HG03095 (cell line): Measurements from ENCODE around the gene PNKD.
"Not testable (repeated sequence)": the region's sequence is repeated elsewhere in the genome, so short reads cannot be mapped to it uniquely, and the experiment has no call there.

Source experiments
- ATAC-seq: cut with Tn5 transposase; IDR thresholded peaks from one replicate; pipeline ENCODE4 v1.9.1; 2021; ENCODE audit warnings: moderate library complexity; ENCODE audit not compliant: unreplicated experiment

PNKD gene

DNA sequence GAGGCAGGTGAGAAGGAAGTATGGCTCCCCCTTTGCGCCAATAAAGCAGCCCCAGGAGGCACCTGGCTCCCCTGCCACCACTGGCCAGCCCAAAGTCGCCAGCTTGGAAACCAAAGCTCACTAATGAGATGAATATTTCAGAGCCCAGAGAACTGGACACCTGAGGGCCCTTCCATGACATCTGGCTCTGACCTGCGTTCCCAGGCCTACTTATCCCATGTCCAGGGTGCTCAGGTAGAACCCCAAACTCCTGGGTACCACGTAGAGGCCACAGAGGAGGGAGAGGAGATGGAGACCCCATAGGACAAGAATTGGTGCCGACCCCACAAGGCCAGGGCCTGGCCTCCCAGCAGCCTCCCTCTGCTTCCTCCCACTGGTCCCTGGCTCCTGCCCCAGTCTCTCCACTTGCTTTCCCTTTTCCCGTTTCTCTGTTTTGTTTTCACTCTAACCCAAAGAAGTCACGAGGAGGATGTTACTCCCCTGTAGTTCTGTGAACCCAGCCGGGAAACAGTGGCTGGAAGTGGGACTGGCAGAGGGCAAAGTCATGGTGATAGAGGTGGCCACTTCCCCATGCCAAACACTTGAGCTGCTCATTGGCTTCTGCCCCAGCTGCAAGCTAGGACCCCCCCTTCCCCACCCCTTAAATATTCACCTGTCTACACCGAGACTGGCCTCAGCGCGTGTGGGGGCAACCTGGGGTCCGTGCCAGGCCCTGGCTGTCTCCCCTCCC, 21.2 kb downstream of the PNKD start:
- ATAC-seq, result no peak

DNA sequence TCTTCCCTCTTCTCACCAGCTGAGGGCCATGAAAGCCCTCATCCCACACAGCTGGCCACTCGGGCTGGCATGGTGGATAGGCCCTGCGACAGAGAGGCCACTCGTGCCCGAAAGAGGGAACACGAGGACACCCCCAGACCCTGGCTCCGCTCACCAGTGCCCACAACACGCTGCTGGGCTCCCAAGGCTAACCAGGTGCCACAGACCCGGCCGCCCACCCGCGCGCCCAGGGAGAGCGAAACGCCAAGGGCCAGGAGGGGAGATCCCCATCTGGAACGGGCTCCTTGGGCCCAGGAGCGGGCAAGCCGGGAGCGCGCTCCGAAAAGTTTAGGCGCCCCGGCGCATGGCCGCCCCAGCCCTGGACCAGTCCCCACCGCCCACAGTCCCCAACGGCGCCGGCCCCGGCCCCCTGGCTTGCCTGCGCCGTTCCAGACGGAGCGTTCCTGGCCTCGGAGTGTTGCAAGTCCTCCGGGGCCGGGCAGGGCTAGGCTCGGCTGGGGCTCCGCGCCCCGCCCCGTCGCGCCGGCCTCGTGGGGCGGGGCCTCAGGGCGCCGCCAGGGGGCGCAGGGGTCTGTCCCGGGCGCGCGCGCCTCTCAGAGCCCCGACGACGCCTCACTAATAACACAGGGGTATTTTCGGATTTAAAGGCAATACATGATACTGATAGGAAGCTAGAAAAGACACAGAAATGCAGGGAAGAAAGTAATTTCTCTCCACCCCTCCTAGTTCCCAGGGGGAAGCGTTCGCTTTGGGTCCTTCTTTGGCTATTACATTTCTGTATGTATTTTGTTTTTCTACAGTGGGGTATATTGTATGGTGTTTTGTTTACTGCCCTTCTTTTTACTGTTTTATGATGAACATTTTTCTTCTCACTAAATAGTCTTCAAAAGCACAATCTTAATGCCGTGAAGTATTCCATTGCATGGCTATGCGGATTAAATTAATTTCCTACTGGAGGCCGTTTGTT, 22.0 kb downstream of the PNKD start, which contains the start of gene TMBIM1:
TMBIM1 (minus strand) TSS at position 456 of the 967 bp plus-strand sequence. CDS start 10,362 bp downstream, outside the sequence.
- ATAC-seq, result peak; percentile 57

DNA sequence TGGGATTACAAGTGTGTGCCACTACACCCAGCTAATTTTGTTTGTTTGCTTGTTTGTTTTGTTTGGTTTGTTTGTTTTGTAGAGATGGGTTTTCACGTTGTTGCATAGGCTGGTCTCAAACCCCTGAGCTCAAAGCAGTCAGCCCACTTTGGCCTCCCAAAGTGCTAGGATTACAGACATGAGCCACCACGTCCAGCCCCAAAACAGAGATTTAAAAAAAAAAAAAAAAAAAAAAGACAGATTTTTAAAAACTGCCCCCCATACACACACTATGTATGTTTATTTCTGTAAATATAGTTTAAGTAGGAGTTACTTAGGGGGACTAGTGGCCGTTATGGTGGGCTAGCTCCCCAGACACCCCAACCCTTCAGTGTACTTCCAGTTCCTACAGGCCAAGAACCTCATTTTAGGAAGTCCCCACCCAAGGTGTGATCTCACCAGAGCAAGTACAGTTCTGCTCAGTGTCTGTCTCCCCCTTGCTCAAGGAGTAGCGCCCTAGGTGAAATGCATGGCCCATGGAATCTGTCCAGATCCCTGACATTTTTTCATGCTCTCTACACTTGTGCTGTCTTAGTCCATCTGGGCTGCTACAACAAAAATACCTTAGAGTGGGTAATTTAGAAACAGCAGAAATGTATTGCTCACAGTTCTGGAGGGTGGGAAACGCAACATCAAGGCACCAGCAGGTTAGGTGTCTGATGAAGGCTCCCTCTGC, 23.6 kb downstream of the PNKD start:
- no peak for ATAC-seq

DNA sequence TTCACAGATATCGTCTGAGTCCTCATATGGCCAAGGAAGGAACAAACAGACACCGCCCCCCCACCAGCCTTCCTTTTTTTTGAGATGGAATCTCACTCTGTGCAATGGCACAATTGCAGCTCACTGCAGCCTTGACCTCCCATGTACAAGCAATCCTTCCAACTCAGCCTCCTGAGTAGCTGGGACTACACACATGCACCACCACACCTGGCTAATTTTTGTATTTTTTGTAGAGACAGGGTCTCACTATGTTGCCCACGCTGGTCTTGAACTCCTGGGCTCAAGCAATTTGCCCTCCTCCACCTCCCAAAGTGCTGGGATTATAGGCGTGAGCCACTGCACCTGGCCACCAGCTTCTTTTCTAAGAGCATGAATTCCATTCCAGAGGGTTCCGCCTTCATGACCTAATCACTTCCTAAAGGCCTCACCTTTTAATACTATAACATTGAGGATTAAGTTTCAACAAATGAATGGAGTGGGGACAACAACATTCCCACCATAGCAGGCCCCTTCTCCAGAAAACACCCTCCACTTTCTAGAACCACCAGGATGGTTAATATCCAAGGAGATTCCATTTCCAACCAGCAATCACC, 24.2 kb downstream of the PNKD start:
- no peak for ATAC-seq

DNA sequence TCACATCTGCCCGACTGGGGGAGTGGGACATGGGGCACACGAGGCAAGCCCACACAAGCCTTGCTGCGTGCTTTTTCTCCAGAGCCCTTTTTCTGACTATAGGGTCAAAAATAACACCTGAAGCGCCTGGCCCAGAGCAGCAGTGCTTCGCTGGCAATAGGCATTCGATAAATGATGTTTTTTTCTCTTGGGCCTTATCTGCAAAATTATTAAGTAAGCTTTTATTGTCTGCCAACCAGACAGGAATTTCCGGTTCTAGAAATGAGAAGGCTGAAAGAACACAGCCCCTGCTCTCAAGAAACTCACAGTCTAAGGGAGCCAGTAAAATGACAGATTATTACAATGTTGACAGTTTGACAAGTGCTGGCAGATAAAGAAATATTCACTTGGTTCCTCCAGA, 24.7 kb downstream of the PNKD start:
- ATAC-seq, result no peak

DNA sequence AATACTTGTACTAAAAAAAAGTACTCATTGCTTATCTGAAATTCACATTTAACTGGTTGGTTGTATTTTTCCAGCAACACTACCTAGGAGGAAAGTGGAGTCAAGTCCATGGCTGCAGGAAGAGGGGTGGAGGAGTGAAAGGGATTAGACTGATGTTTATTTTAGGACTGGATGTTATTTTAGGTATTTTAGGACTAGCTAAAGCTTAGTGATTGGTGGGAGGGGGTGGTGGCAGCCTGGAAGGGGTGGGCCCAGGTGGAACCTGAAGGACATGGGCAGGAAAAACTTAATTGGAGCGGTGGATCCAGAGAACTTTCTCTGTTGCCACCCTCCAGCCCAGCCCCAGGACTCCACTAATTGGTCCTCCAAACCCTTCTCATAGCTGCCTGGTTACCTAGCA, 25.9 kb downstream of the PNKD start:
- no peak for ATAC-seq

GRCh38 chr2:218296847-218297246, 26.5 kb downstream of the PNKD start:
- no peak for ATAC-seq

DNA sequence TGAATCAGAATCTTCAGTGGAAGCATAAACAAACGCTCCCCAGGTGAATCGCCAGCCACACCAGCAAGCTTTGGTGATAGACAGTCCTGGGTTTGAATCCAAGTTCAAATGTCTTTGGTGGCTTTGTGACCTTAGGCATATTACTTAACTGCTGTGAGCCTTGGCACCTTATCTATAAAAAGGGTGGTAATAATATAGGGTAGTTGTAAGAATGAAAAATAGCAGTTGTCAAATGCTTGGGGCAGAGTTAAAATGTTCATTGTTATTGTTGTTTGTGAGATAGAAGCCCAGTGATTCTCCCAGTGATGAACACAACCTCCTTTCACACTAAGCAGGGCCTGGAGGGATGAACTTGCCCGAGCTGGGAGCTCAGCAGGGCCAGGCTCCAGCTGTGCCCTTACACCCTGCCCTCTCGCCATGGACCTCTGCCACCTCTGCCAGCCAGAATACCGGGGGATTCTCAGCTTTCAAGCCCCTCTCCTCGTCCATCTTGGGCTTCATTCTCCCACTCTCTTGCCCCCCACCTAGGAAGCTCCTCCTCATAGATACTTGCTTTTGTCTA, 28.1 kb downstream of the PNKD start:
- ATAC-seq, result no peak

DNA sequence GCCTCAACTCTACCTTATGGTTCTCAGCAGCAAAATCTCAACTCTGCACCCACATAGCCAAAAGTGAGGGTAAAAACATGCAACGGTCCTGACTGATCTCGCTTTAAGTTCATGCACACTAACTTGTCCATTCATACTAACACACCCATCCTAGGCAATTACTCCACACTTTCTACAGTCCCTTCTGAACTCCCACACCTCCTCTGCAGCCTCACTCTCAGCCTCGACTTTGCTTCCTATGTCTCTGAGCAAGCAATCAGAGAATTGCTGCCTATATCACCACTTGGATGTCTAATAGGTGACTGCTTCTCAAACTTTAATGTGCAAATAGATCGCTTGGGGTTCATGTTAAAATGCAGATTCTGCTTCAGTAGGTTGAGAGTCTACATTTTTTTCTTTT, 29.8 kb downstream of the PNKD start:
- no peak for ATAC-seq

GRCh38 chr2:218301176-218301819, 31.0 kb downstream of the PNKD start:
- ATAC-seq, result peak; percentile 87

DNA sequence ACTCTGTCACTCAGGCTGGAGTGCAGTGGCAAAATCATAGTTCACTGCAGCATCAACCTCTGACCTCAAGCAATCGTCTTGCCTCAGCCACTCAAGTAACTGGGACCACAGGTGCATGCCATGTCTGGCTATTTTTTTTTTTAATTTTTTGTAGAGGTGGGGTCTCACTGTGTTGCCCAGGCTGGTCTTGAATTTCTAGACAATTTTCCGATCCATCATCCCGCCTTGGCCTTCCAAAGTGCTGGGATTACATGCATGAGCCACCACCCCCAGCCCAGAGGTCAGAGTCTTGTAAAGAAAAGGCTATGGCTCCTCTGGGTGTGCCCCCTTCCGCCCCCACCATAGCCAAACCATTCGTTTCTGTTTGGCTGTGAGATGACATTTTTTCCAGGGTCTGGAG, 35.1 kb downstream of the PNKD start:
- ATAC-seq, result no peak

DNA sequence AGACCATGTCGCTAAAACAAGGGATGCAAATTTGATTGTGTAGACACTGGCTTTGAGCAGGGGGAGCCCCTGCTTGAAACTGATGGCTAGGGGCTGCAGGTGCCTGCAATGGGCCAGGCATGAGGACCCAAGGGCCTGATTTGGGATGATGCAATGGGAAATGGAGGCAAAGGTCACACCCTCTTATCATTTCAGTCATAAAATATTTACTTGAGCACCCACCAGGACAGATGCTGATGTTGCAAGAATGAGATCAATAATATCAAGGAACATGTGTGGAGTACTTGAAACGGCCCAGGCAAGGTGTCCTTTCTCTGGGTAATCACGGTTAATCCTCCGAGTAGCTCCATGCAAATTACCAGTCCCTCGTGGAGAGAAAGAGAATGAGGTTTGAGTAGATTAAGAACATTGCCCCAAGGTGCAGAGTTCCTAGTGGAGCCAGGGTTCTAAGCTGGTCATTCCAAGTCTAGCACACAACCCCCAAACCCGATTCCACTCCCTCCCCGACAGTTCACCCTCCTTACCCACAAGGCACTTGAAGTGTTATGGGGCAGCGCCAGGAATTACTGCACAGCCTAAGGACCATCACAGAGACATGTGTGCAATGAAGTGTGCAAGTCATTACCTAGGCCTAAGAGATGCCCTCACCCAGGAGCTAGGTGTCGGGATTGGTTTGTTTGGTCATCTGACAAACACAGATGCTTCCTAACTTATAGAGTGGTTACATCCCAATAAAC, 36.0 kb downstream of the PNKD start:
- ATAC-seq, result no peak

DNA sequence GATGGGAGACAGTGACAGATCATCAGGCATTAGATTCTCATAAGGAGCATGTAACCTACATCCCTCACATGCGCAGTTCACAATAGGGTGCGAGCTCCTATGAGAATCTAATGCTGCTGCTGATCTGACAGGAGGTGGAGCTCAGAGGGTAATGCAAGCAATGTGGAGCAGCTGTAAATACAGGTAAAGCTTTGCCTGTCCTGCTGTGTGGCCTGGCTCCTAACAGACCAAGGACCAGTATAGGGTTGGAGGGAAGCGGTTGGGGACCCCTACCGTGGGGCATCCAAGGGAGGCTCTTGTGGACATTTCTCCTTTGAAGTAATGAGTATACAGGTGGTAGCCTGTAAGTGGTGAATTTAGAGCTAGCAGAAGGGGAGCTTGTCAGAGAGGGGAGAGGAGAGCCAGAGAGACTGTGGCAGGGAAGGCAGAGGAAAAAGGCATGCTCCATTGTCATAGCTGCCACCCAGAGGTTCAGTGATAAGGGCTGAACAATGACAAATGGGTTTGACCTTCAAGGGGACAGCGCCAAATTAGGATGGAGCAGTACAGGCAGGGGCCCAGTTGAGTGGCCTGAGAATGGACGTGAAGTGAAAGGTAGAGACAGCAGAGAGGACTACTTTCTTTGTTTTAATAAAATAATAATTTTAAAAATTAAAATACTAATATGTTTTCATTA, 37.2 kb downstream of the PNKD start:
- ATAC-seq, result no peak

DNA sequence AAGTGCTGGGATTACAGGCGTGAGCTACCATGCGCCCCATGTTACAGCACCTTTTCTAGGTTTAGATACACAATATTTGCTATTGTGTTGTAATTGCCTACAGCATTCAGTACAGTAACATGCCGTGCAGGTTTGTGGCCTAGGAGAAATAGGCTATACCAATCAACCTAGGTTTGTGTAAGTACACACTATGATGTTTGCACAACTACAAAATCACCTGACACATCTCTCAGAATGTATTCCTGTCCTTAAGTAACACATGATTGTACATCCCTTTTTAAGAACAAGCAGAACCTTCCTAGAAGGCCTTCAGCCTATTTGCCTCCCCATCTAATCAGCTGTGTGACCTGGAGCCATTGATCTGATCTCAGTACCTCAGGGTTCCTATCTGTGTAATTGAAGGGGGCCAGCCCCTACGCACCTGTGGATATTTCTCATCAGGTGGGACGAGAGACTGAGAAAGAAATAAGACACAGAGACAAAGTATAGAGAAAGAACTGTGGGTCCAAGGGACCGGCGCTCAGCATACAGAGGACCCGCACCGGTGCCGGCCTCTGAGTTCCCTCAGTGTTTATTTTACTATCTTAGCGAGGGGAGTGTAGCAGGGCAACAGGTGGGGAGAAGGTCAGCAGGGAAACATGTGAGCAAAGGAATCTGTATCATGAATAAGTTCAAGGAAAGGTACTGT, 40.7 kb downstream of the PNKD start:
- ATAC-seq, result no peak

DNA sequence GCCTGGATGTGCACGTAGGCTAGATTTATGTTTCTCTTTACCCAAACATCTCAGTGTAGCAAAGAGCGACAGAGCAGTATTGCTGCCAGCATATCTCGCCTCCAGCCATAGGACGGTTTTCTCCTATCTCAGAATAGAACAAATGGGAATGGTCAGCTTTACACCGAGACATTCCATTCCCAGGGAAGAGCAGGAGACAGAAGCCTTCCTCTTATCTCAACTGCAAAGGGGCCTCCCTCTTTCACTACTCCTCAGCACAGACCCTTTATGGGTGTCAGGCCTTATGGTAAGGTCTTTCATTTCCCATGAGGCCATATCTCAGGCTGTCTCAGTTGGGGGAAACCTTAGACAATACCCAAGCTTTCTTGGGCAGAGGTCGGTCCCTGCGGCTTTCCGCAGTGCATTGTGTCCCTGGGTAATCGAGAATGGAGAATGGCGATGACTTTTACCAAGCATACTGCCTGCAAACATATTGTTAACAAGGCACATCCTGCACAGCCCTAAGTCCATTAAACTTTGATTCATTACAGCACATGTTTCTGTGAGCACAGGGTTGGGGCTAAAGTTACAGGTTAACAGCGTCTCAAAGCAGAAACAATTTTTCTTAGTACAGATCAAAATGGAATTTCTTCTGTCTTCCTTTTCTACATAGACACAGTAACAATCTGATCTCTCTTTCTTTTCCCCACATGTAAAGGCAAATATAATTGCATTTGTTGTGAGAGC, 41.4 kb downstream of the PNKD start:
- ATAC-seq, result not testable (repeated sequence)

- ATAC-seq, result no peak
Observed at GRCh38 chr2:218312267-218312756, 42.0 kb downstream of the PNKD start.

- no peak for ATAC-seq
Observed at GRCh38 chr2:218313356-218313755, 43.0 kb downstream of the PNKD start.
